ENCODE data around the gene FBN1.

DNA sequence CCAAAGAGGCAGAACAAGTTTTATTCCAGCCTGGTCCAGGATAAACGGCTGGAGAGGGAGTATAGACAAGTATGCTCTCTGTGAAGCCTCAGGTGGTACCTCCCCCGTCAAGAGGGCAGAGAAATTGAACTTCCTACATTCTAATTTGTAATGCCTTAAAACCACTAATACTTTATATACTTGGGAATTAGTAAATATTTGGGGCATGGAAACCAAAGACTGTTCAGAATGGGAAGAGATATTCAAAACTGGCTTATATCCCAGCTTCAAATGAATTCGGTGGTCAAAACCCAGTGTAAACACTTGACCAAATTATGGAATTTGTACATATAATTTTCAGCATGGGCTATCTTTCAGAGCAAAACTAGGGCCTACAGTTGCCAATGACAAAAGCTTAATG is 122.6 kb downstream of the FBN1 start:
- TF ChIP-seq, protein P1, sequence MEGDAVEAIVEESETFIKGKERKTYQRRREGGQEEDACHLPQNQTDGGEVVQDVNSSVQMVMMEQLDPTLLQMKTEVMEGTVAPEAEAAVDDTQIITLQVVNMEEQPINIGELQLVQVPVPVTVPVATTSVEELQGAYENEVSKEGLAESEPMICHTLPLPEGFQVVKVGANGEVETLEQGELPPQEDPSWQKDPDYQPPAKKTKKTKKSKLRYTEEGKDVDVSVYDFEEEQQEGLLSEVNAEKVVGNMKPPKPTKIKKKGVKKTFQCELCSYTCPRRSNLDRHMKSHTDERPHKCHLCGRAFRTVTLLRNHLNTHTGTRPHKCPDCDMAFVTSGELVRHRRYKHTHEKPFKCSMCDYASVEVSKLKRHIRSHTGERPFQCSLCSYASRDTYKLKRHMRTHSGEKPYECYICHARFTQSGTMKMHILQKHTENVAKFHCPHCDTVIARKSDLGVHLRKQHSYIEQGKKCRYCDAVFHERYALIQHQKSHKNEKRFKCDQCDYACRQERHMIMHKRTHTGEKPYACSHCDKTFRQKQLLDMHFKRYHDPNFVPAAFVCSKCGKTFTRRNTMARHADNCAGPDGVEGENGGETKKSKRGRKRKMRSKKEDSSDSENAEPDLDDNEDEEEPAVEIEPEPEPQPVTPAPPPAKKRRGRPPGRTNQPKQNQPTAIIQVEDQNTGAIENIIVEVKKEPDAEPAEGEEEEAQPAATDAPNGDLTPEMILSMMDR (IDR thresholded peaks at IDR 0.05): no peak
- TF ChIP-seq EZH2phosphoT487 (IDR thresholded peaks at IDR 0.05) (no peak), EZH2 (IDR thresholded peaks at IDR 0.05) (no peak)

All from neural progenitor cell (in vitro differentiated cells).